Hepatocyte (in vitro differentiated cells): Measurements from ENCODE around the gene CHST15. TPM values are rescaled to one million over a fixed set of nuclear protein-coding genes. Genes with fewer than 3 reads are reported as not detected.

Source experiments
- DNase-seq: peaks from one replicate; pipeline ENCODE4 v3.0.0-alpha.2; 2016; ENCODE audit warnings: low spot score
- H2AFZ ChIP-seq: fragments of 200-600 bp; sonication (generic); 2 replicates; pipeline ENCODE4 v1.6.0; 2016; ENCODE audit warnings: antibody characterized with exemption, mild to moderate bottlenecking
- H3K27ac ChIP-seq: fragments of 200-600 bp; sonication (generic); 2 replicates; pipeline ENCODE4 v1.5.1; 2016; ENCODE audit warnings: mild to moderate bottlenecking
- H3K27me3 ChIP-seq: fragments of 200-600 bp; sonication (generic); 2 replicates; pipeline ENCODE4 v1.6.1; 2016
- H3K36me3 ChIP-seq: fragments of 200-600 bp; sonication (generic); replicated peaks from 2 replicates; pipeline ENCODE4 v1.5.1; 2016; ENCODE audit warnings: low read depth; ENCODE audit not compliant: insufficient read depth
- H3K4me1 ChIP-seq: fragments of 200-600 bp; sonication (generic); 2 replicates; pipeline ENCODE4 v1.5.1; 2016; ENCODE audit warnings: mild to moderate bottlenecking, moderate library complexity; ENCODE audit not compliant: insufficient read depth
- H3K4me2 ChIP-seq: fragments of 200-600 bp; sonication (generic); 2 replicates; pipeline ENCODE4 v1.6.0; 2016
- H3K4me3 ChIP-seq: fragments of 200-600 bp; sonication (generic); 2 replicates; pipeline ENCODE4 v1.5.1; 2016; ENCODE audit warnings: mild to moderate bottlenecking
- H3K79me2 ChIP-seq: fragments of 200-600 bp; sonication (generic); 2 replicates; pipeline ENCODE4 v1.6.0; 2017; ENCODE audit warnings: mild to moderate bottlenecking
- H3K9me2 ChIP-seq: fragments of 200-600 bp; sonication (generic); replicated peaks from 2 replicates; pipeline ENCODE4 v1.6.0; 2017; ENCODE audit warnings: mild to moderate bottlenecking; ENCODE audit not compliant: insufficient read depth
- H3K9me3 ChIP-seq: fragments of 200-600 bp; sonication (generic); 2 replicates; pipeline ENCODE4 v1.5.1; 2016; ENCODE audit warnings: low read depth, mild to moderate bottlenecking
- H4K20me1 ChIP-seq: fragments of 200-600 bp; sonication (generic); 2 replicates; pipeline ENCODE4 v1.6.0; 2016; ENCODE audit warnings: mild to moderate bottlenecking; ENCODE audit not compliant: insufficient read depth, poor library complexity, severe bottlenecking
- CTCF ChIP-seq: fragments of 200-600 bp; sonication (generic); IDR thresholded peaks from 2 replicates; pipeline ENCODE4 v1.5.1; 2016; ENCODE audit warnings: antibody characterized with exemption, mild to moderate bottlenecking; ENCODE audit not compliant: poor library complexity
- EZH2 ChIP-seq: fragments of 200-600 bp; sonication (generic); IDR thresholded peaks from 2 replicates; pipeline ENCODE4 v1.6.1; 2016; ENCODE audit warnings: antibody characterized with exemption, mild to moderate bottlenecking, borderline replicate concordance
- EZH2phosphoT487 ChIP-seq: fragments of 200-600 bp; sonication (generic); IDR thresholded peaks from one replicate; pipeline ENCODE4 v1.6.1; 2018; ENCODE audit warnings: antibody characterized with exemption, mild to moderate bottlenecking, low read depth, moderate library complexity; ENCODE audit not compliant: unreplicated experiment, severe bottlenecking
- WGBS: methylation state at CpG from one replicate; pipeline ENCODE4 v1.1.6; 2016; ENCODE audit warnings: low lambda C conversion rate; ENCODE audit errors: missing lambda C conversion rate; 5-methylcytosine and 5-hydroxymethylcytosine counted together
- polyA plus RNA-seq: library from polyadenylated mRNA; unstranded; fragments of >200 nt; fragmentation: Nextera tagmentation; extraction: Ambion mirVana; gene quantifications from 2 replicates; pipeline ENCODE4 v1.2.1, GENCODE V29; 2016
- total RNA-seq: library from RNA; depleted of rRNA; stranded (reverse); fragments of >200 nt; gene quantifications from 2 replicates; pipeline ENCODE4 v1.2.3, GENCODE V29; 2014

Gene CHST15
- total and polyA plus RNA-seq, 2 experiments from 2014 or later, result 3.9 to 4.5 TPM

- no peaks in the 10 kb centered on the region for H3K79me2 ChIP-seq
- 95% methylated on average over 14 of the region's 14 CpGs for WGBS
- no peak overlapping the region for H3K27ac ChIP-seq
Measured at GRCh38 chr10:124086097-124086710, 7.2 kb downstream of the CHST15 start.

GRCh38 chr10:124085680-124086079 is 7.7 kb downstream of the CHST15 start:
- WGBS, result 93% methylated on average over 6 of the region's 7 CpGs
- H3K4me1 ChIP-seq, result no peaks in the 10 kb centered on the region
- peaks cover 5% of the 10 kb centered on the region for H3K27me3 ChIP-seq
- no peaks in the 10 kb centered on the region for H3K79me2 ChIP-seq
- no peaks in the 10 kb centered on the region for H3K36me3 ChIP-seq
- no peaks in the 10 kb centered on the region for H3K9me2 ChIP-seq
- no peak for DNase-seq
- H3K4me2 ChIP-seq, result no peak overlapping the region
- H2AFZ ChIP-seq, result no peak overlapping the region
- no peak overlapping the region for H3K4me3 ChIP-seq
- H3K9me3 ChIP-seq, result no peaks in the 10 kb centered on the region
- TF ChIP-seq EZH2phosphoT487, result no peak
- TF ChIP-seq EZH2, result no peak
- TF ChIP-seq CTCF, result no peak
- no peak overlapping the region for H3K27ac ChIP-seq
- peaks cover 6% of the 10 kb centered on the region for H4K20me1 ChIP-seq

More at GRCh38 chr10:124086097-124086710, 7.2 kb downstream of the CHST15 start:
- H3K4me3 ChIP-seq, result no peak overlapping the region
- no peaks in the 10 kb centered on the region for H3K9me2 ChIP-seq
- no peak overlapping the region for H3K4me2 ChIP-seq
- no peak overlapping the region for H2AFZ ChIP-seq
- peaks cover 9% of the 10 kb centered on the region for H4K20me1 ChIP-seq
- H3K27me3 ChIP-seq, result peaks cover 10% of the 10 kb centered on the region
- no peaks in the 10 kb centered on the region for H3K9me3 ChIP-seq
- TF ChIP-seq EZH2 (no peak), CTCF (no peak), EZH2phosphoT487 (no peak)
- no peak for DNase-seq
- no peaks in the 10 kb centered on the region for H3K36me3 ChIP-seq
- no peaks in the 10 kb centered on the region for H3K4me1 ChIP-seq

- Histone ChIP-seq H3K79me2 (no peaks in the 10 kb centered on the region), H3K27ac (no peak overlapping the region), H3K36me3 (no peaks in the 10 kb centered on the region), H3K27me3 (no peaks in the 10 kb centered on the region), H3K4me2 (no peak overlapping the region), H2AFZ (no peak overlapping the region), H3K9me3 (no peaks in the 10 kb centered on the region), H4K20me1 (peaks cover 3% of the 10 kb centered on the region), H3K4me1 (no peaks in the 10 kb centered on the region), H3K9me2 (no peaks in the 10 kb centered on the region), H3K4me3 (no peak overlapping the region)
- no peak for TF ChIP-seq CTCF
- no peak for TF ChIP-seq EZH2phosphoT487
- no peak for TF ChIP-seq EZH2
- 67% methylated on average over 9 of the region's 9 CpGs for WGBS
- no peak for DNase-seq
Measured at GRCh38 chr10:124084708-124085107, 8.7 kb downstream of the CHST15 start.
